Occipital lobe (tissue), 2 donors: ENCODE data around the gene LRP1. TPM values are rescaled to one million over a fixed set of nuclear protein-coding genes. Genes with fewer than 3 reads are reported as not detected.

Source experiments
- DNase-seq: peaks from one replicate; lab custom pipeline; 2025; lab: John Stamatoyannopoulos, UW
- total RNA-seq: library from RNA; depleted of rRNA; stranded (reverse); fragments of >200 nt; gene quantifications from one replicate; pipeline ENCODE4 v1.2.3, GENCODE V29; 2014

The LRP1 gene
- total RNA-seq, 1 donor from 2014 or later = 65.4 TPM

GRCh38 chr12:57222286-57223190 lies 94.3 kb downstream of the LRP1 start:
- no peak for DNase-seq

DNA sequence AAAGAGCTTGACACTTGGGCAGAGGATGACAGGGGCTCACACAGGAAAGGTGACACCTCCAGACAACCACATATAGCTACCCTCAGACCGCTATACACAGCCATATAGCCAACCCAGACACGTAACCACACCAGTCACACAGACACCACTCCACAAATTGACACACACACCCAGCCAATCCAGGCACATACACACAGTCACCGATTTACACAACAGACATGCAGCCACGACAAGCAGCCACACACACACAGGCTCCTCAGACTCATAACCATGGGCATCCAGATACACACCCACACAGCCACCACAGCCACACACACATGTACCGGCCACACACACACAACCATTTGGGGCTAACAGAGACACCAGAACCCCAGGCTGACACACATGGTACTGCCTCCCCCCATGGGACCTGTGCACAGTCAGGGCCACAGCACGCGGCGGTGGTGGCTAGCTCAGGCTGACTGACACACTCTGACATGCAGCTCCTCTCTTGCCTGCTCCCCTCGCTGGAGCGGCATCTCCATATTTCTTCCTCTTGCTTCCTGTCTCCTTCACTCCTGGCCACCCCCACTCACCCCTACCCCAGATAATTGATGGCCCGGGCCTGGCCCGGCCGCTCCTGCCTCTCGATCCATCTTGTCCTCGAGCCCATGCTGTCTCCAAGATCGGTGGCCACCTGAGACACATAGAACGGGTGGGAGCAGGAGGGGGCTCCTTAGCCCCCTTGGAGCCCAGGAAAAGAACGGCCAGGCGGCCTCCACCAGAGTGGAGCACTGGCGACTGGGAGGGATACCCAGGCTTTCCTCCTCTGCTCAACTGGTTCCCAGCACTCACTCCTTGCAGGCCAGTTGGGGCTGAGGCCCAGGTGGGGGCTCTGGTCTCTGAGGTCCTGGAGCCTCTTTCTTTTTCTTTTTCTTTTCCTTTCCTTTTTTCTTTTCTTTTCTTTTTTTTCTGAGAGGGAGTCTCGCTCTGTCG lies 95.2 kb downstream of the LRP1 start:
- DNase-seq = no peak

DNA sequence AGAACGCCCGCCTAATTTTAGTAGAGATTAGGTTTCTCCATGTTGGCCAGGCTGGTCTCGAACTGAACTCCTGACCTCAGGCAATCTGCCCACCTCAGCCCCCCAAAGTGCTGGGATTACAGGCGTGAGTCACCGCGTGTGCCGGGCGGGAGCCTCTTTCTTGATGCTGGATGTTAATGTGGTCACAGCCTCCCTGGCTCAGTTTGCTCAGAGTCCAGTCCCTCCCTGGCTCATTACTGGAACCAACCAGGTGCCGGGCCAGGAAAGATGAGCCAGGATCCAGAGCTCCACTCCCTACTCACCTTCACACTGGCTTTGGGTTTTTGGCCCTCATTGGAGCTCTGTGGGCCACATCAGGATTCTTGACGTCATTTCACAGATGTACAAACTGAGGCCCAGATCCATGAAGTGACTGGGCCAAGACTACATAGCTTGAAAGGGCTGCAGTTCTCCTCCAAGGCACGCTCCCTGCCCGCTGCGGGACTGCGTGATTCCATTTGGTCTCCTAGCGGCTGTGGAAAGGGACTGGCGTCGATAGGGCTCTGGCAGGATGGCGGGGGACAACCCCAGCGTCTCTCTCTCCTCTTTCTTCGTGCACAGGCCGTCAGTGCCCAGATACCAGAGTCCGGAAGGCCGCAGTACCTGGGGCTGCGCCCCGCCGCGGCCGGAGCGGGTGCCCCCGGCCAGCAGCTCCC lies 96.1 kb downstream of the LRP1 start:
- no peak for DNase-seq

DNA sequence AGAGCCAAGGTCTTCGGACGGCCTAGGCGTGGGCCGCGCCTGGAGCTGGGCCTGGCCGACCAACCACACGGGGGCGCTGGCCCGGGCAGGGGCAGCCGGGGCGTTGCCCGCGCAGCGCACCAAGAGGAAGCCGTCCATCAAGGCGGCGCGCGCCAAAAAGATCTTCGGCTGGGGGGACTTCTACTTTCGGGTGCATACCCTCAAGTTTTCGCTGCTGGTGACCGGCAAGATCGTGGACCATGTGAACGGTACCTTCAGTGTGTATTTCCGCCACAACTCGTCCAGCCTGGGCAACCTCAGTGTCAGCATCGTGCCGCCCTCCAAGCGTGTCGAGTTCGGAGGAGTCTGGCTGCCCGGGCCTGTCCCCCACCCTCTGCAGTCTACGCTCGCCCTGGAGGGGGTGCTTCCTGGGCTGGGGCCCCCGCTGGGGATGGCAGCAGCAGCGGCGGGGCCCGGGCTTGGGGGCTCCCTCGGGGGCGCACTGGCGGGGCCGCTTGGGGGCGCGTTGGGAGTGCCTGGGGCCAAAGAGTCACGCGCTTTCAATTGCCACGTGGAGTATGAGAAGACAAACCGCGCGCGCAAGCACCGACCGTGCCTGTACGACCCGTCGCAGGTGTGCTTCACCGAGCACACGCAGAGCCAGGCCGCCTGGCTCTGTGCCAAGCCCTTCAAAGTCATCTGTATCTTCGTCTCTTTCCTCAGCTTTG lies 96.8 kb downstream of the LRP1 start:
- no peak for DNase-seq

DNA sequence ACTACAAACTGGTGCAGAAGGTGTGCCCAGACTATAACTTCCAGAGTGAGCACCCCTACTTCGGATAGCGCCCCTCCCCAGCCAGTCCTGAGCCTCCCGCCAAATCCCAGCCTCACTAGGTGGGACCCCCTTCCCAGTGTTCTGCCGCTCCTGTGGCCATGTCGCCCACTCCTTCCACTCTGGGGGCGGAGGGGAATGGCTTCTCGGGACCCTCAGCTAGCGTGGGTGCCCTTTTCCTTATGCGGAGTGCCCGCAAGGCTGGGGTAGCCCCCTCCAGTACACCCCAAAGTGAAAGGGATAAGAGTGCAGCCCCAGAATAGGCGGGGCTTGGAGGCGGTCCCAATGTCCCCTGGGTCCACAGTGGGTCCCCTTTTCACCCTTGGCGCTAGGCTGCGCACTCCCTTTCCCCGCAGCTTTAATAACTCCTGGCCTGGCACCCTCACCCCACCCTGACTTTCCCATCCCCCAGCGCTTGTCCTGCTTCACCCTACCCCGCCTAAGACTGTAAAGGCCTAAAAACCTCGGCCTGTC lies 97.5 kb downstream of the LRP1 start:
- no peak for DNase-seq

DNA sequence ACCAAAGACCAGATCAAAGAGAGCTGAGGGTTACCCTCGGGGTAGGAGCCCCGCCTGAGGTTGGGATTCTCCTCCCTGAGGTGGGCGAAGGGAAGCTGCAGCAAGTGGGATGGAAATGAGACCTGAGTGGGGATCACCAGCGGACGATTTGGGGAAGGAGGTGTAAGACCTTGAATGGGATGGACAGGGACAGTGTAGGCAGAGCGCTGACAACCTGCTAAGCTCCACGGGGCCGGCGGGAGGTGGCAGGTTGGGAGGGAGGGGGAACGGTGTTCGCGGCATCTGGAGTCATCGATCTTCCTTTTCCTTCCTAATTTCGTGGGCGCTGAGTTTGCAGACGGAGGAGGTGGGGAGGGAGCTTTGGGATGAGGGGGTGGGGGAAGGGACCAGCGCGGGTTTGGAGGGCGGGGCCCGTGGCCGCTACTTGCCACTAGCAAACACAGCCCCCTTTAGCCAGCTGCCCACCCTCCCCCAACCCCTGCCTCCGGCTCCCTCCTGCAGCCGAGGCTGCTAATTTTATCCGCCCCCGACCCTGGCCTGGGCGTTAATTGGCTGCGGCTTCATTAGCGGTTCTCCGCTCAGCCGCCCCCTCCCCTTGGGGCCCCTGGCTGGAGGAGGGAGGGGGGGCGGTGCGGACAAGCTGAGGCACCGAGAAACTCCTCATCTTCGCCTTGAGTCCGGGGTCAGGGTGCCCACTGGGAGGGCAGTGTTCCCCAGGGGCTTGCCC lies 98.5 kb downstream of the LRP1 start:
- no peak for DNase-seq

GRCh38 chr12:57227315-57228115 lies 99.2 kb downstream of the LRP1 start:
- no peak for DNase-seq

GRCh38 chr12:57229046-57229633 lies 100.9 kb downstream of the LRP1 start:
- DNase-seq = no peak

DNA sequence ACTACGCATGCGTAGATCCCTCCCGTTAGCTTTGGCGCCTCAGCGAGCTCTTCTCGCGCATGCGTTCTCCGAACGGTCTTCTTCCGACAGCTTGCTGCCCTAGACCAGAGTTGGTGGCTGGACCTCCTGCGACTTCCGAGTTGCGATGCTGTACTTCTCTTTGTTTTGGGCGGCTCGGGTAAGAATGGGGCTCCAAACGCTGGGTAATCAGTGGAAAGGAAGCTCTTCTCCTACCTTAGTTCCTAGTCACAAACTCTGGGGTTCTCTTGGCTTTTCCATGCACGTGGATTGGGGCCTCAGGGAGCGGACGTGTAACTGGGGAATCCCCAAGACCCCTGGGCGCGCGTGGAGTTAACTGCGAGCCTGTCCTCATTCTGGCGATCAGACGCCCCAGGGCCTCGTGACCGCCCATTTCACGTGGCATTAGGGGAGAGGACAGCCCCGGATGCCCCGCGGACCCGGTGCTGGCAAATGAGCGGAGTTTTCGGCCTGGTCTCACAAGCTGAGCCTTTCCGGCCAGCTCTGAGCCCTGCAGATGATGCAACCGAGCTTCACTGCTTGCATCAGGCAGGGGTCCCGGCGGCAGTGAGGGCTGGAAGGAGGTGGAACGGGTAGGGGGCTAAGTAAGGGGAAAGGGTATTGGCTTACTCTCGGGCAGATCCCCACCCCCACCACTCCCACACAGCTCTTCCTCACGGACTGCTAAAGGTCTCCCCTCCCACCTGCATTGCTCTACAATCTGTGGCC lies 101.5 kb downstream of the LRP1 start, which contains the start of gene SHMT2:
SHMT2 (plus strand) TSS at position 78 of the 747 bp plus-strand sequence; CDS start at position 146, 68 bp downstream.
- peak; percentile 87 for DNase-seq

DNA sequence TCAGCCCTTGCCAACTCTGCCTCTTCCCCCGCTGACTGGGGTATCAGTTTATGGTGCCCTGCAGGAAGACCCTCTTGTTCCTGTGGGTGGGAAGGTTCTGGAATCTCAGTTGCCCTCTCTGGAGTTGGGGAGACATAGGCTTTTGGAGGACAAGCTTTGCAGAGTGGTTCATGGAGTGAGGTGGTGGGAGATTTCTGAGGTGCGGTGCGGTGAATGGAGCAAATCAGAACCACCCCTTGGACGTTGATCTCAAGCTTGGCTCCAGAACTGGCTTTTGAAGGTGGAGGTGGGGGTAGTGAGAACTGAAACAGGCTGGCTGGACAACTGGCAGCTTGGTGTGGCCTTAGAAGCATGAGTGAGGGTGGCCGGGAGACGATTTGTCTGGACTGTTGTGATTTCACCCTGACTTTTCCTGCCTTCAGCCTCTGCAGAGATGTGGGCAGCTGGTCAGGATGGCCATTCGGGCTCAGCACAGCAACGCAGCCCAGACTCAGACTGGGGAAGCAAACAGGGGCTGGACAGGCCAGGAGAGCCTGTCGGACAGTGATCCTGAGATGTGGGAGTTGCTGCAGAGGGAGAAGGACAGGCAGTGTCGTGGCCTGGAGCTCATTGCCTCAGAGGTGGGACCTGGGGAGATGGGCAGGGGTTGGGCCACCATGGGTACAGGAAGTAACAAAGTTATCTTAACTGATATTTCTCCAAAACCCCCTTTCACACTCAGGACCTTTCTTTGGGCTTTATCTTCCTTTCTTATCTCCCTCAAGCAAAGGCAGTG lies 102.3 kb downstream of the LRP1 start:
- no peak for DNase-seq

DNA sequence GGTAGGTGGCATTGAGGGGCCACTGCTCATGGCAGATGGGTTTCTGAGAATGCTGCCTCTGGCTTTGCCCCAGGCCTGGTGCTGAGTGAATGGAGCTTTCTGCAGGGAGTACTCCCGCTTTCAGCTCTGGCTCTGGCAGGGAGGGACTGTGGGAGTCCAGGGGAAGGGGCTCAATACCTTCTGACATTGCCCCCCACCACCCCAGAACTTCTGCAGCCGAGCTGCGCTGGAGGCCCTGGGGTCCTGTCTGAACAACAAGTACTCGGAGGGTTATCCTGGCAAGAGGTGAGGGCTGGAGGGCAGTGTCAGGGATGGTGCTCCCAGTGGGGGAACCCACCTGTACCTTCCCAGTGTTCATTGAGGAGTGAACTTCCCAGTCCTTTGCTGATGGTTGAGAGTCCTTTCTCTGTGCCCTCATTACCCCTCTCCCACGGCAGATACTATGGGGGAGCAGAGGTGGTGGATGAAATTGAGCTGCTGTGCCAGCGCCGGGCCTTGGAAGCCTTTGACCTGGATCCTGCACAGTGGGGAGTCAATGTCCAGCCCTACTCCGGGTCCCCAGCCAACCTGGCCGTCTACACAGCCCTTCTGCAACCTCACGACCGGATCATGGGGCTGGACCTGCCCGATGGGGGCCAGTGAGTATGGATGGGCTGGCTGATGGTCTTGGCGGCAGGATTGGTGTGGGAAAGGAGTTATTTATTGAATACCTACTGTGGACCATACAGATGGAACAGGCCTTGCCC lies 103.2 kb downstream of the LRP1 start:
- no peak for DNase-seq

DNA sequence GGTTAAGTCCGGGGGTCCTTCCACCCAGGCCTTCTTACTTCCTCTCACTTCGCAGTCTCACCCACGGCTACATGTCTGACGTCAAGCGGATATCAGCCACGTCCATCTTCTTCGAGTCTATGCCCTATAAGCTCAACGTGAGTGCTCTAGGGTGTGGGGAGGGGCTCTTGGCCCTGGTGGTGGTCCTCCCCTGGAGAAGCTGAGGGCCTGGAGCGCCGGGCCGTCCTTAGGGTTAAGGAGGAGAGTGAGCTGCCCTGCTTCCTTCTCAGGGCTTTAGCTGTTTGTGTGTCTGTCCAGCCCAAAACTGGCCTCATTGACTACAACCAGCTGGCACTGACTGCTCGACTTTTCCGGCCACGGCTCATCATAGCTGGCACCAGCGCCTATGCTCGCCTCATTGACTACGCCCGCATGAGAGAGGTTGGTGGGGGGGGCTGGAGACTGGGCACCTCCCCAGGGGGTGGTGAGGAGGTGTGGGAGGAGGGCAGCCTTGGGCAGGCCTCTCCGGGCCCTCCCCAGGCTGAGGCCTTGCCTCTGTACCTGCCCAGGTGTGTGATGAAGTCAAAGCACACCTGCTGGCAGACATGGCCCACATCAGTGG lies 104.0 kb downstream of the LRP1 start:
- no peak for DNase-seq

DNA sequence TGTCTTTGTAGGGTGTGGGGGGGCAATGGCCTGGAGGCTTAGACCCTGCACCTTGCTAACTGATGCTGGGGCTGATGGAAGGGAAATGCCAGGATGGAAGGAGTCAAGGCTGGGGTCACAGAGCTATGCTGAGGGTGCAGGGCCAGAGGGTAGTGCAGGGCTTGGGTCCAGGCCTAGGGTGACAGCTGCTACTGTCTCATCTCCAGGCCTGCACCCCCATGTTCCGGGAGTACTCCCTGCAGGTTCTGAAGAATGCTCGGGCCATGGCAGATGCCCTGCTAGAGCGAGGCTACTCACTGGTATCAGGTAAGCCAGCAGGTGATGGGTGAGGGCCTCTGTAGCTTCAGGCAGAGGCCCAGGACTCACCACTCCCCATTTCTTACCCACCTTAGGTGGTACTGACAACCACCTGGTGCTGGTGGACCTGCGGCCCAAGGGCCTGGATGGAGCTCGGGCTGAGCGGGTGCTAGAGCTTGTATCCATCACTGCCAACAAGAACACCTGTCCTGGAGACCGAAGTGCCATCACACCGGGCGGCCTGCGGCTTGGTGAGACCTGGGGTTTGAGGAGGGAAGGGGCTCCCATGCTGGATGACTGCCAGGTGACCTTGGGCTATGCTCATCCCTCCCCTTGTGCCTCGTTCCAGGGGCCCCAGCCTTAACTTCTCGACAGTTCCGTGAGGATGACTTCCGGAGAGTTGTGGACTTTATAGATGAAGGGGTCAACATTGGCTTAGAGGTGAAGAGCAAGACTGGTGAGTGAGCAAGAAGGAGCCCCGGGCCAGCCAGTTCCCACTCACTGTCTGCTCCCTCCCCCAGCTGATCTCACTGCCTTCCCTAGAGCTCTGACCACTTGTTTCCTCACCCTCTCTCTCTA lies 105.3 kb downstream of the LRP1 start:
- no peak for DNase-seq

DNA sequence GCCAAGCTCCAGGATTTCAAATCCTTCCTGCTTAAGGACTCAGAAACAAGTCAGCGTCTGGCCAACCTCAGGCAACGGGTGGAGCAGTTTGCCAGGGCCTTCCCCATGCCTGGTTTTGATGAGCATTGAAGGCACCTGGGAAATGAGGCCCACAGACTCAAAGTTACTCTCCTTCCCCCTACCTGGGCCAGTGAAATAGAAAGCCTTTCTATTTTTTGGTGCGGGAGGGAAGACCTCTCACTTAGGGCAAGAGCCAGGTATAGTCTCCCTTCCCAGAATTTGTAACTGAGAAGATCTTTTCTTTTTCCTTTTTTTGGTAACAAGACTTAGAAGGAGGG lies 105.9 kb downstream of the LRP1 start:
- DNase-seq = no peak

- DNase-seq = no peak
Observed at GRCh38 chr12:57234571-57235016, 106.3 kb downstream of the LRP1 start.
